GM21825 (cell line): ENCODE data around the gene HMHB1.

Experiments
- ATAC-seq: cut with Tn5 transposase; IDR thresholded peaks from one replicate; pipeline ENCODE4 v1.9.1; 2021; ENCODE audit warnings: mild to moderate bottlenecking, moderate library complexity; ENCODE audit not compliant: unreplicated experiment

The HMHB1 gene

GRCh38 chr5:143865426-143866025 lies 53.6 kb downstream of the HMHB1 start:
- no peak for ATAC-seq
